K562 (cell line): ENCODE measurements around the gene PELI2. TPM values are rescaled to one million over a fixed set of nuclear protein-coding genes. Genes with fewer than 3 reads are reported as not detected.

Experiments used
- ATAC-seq: fragments of 200-7000 bp; cut with Tn5 transposase; 3 replicates; pipeline ENCODE4 v1.9.1; 2020; ENCODE audit warnings: moderate library complexity
- BruUV-seq: library from RNA; stranded (reverse); fragments of 400-500 nt; replicated peaks from 2 replicates; lab custom pipeline; 2021; lab: Mats Ljungman, UMichigan
- CTCF ChIA-PET: fragments of 300-600 bp; formaldehyde crosslinking; extraction: SDS; loops from one replicate; lab custom pipeline; 2021; ENCODE audit warnings: low intra/inter-chr PET ratio; lab: Yijun Ruan, JAX
- POLR2A ChIA-PET: fragments of 300-600, 350-650 bp; sonication (Branson Sonifier 250); formaldehyde crosslinking; extraction: SDS; loops from one replicate; lab custom pipeline; 2021; ENCODE audit warnings: antibody characterized with exemption, inconsistent platforms; lab: Yijun Ruan, JAX
- DNase-seq, 4 experiments: peaks; one replicate each; pipeline versions ENCODE4 v3.0.0 to v3.0.0-alpha.2; 2011 to 2018; ENCODE audit warnings: low spot score in 3 of 4, mixed read lengths in 3 of 4; ENCODE audit errors: extremely low read depth in 1 of 4
- FAIRE-seq: peaks from 2 replicates; lab custom pipeline; 2011; peaks lifted over from hg19 to GRCh38; lab: Jason Lieb, UNC
- H2AFZ ChIP-seq: 2 replicates; pipeline ENCODE4 v1.6.0; 2011; ENCODE audit warnings: low read depth, low read length, control low read depth, inconsistent platforms
- H3K27ac ChIP-seq: fragments of 200-600 bp; 3 replicates; pipeline ENCODE4 v1.8.0; 2011; ENCODE audit warnings: low read depth, mild to moderate bottlenecking, control low read depth, inconsistent platforms, low read length, moderate library complexity, mixed read lengths; ENCODE audit errors: extremely low read depth
- H3K27me3 ChIP-seq, 2 experiments: fragments of 300-600 bp in 1 of 2; 2 replicates in 1 of 2; 3 replicates in 1 of 2; pipeline versions ENCODE4 v1.6.0 to v1.8.0; 2011; ENCODE audit warnings: inconsistent platforms in 2 of 2, low read length in 2 of 2, mild to moderate bottlenecking in 1 of 2, mixed read lengths in 1 of 2, moderate library complexity in 1 of 2; ENCODE audit not compliant: control insufficient read depth in 2 of 2, insufficient read depth in 2 of 2
- H3K36me3 ChIP-seq: fragments of 300-600 bp; 3 replicates; pipeline ENCODE4 v1.8.0; 2011; ENCODE audit warnings: mild to moderate bottlenecking, low read length, inconsistent platforms; ENCODE audit not compliant: control insufficient read depth, insufficient read depth
- H3K4me1 ChIP-seq, 2 experiments: fragments of 200-600 bp in 1 of 2; replicated peaks in 1 of 2; 2 replicates in 1 of 2; 3 replicates in 1 of 2; pipeline versions ENCODE4 v1.5.1 to v1.8.0; 2011; ENCODE audit warnings: inconsistent platforms in 2 of 2, low read length in 2 of 2, mild to moderate bottlenecking in 1 of 2, mixed read lengths in 1 of 2, moderate library complexity in 1 of 2; ENCODE audit not compliant: control insufficient read depth in 2 of 2, insufficient read depth in 2 of 2
- H3K4me2 ChIP-seq: 2 replicates; pipeline ENCODE4 v1.6.1; 2011; ENCODE audit warnings: low read length, control low read depth, inconsistent platforms, mixed read lengths; ENCODE audit not compliant: insufficient read depth
- H3K4me3 ChIP-seq: fragments of 200-600 bp; sonication (generic), shearing (Covaris generic); 2 replicates; pipeline ENCODE4 v1.5.1; 2016; ENCODE audit warnings: control low read depth, inconsistent platforms
- H3K79me2 ChIP-seq: fragments of 200-600 bp; 3 replicates; pipeline ENCODE4 v1.8.0; 2011; ENCODE audit warnings: low read length, inconsistent platforms; ENCODE audit not compliant: control insufficient read depth, insufficient read depth
- H3K9ac ChIP-seq, 2 experiments: 2 replicates each; pipeline versions ENCODE4 v1.6.0 to v1.6.1; 2011; ENCODE audit warnings: low read depth in 2 of 2, low read length in 2 of 2, control low read depth in 1 of 2, inconsistent platforms in 1 of 2, mild to moderate bottlenecking in 1 of 2, mixed read lengths in 1 of 2; ENCODE audit not compliant: insufficient read depth in 1 of 2
- H3K9me1 ChIP-seq: one replicate; pipeline ENCODE4 v1.6.0; 2011; ENCODE audit warnings: inconsistent platforms, mild to moderate bottlenecking, low read length, moderate library complexity; ENCODE audit not compliant: control insufficient read depth, insufficient read depth
- H3K9me3 ChIP-seq: replicated peaks from 2 replicates; pipeline ENCODE4 v1.5.1; 2011; ENCODE audit warnings: low read depth, low read length, inconsistent platforms; ENCODE audit not compliant: control insufficient read depth, insufficient read depth
- H4K20me1 ChIP-seq: replicated peaks from 2 replicates; pipeline ENCODE4 v1.6.1; 2011; ENCODE audit warnings: low read length, inconsistent platforms, mixed read lengths; ENCODE audit not compliant: control insufficient read depth, insufficient read depth
- GTF3C2 ChIP-seq: IDR thresholded peaks from 3 replicates; pipeline ENCODE4 v1.6.1; 2011; ENCODE audit warnings: borderline replicate concordance, mild to moderate bottlenecking, moderate library complexity; ENCODE audit not compliant: insufficient read length; ENCODE audit errors: extremely low read depth
- RBM39 ChIP-seq: fragments of 200-400 bp; formaldehyde crosslinking; optimal IDR thresholded peaks from 2 replicates; pipeline ENCODE3; 2018; ENCODE audit warnings: low read depth, low read length
- ZKSCAN3 ChIP-seq: fragments of 250-450 bp; sonication (Bioruptor Pico); IDR thresholded peaks from 2 replicates; pipeline ENCODE4 v1.4.0; 2020
- WGBS: fragments of 100-300 bp; shearing (Covaris generic); methylation state at CpG from one replicate; pipeline ENCODE4 v1.1.6; 2016; ENCODE audit warnings: low coverage, mixed read lengths; ENCODE audit not compliant: insufficient coverage; ENCODE audit errors: missing lambda C conversion rate; 5-methylcytosine and 5-hydroxymethylcytosine counted together
- in situ Hi-C: fragments of 300-500 bp; cut with MboI; formaldehyde crosslinking; loops from 4 replicates; pipeline ENCODE4 v1.15.0; 2018; ENCODE audit warnings: inconsistent platforms, mixed read lengths
- intact Hi-C: fragments of 100-400 bp; cut with micrococcal nuclease; formaldehyde crosslinking; loops from 2 replicates; pipeline ENCODE4 v1.14.2; 2022
- polyA plus RNA-seq, 8 experiments: library from polyadenylated mRNA; depleted of rRNA in 4 of 8; stranded (reverse) in 5 of 8; unstranded in 3 of 8; fragments of >200 nt; fragmentation: Nextera tagmentation in 2 of 8; fragmentation: Illumina TruSeq in 1 of 8; extraction: Ambion mirVana in 2 of 8; extraction: Trizol in 1 of 8; gene quantifications; 2 replicates each; pipeline versions ENCODE4 v1.2.1 to v1.2.3, GENCODE V29; 2011 to 2014; ENCODE audit warnings: inconsistent platforms in 1 of 8, missing spikeins in 1 of 8
- total RNA-seq, 7 experiments: library from RNA; depleted of rRNA in 6 of 7; stranded (reverse); fragments of >200 nt in 6 of 7; fragmentation: Illumina TruSeq in 2 of 7; extraction: Trizol in 2 of 7; gene quantifications; 2 replicates each; pipeline versions ENCODE4 v1.2.1 to v1.2.3, GENCODE V29; 2011 to 2021; ENCODE audit warnings: low replicate concordance in 1 of 7
- TF ChIP-seq, protein P1 (sequence below): fragments of 250-450 bp; sonication (Bioruptor Pico); IDR thresholded peaks from 2 replicates; pipeline ENCODE4 v1.5.0; 2020; ENCODE audit warnings: mild to moderate bottlenecking, borderline replicate concordance
- TF ChIP-seq, protein P2 (sequence below): fragments of 450-650 bp; IDR thresholded peaks from 2 replicates; pipeline ENCODE4 v1.6.1; 2016; ENCODE audit warnings: low read depth

The PELI2 gene
- total and polyA plus RNA-seq, 9 of the 15 experiments (the other 6 are each of a cell fraction or from before 2014, with no cell fraction given) = 0.20 to 1.5 (median 0.44) TPM

DNA sequence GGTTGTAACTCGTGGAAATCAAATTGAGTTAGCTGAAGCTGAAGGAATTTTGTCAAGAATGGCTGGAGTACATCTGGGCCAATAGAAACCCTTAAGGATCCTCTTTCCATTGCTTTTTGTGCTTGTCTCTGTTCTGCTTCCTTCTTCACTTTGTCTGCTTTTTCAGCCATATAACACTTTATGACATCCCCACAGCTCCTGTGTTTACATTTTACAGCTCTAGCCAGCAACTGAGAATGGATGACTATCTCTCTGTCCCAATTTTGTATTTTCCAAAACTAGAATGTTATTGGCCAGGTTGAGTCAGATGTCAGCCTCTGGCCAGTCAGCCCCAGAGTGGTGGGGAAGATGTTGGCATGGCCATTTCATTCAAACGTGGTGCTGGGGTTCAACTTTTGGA lies 57.6 kb downstream of the PELI2 start (continued):
- TF ChIP-seq, protein P1, sequence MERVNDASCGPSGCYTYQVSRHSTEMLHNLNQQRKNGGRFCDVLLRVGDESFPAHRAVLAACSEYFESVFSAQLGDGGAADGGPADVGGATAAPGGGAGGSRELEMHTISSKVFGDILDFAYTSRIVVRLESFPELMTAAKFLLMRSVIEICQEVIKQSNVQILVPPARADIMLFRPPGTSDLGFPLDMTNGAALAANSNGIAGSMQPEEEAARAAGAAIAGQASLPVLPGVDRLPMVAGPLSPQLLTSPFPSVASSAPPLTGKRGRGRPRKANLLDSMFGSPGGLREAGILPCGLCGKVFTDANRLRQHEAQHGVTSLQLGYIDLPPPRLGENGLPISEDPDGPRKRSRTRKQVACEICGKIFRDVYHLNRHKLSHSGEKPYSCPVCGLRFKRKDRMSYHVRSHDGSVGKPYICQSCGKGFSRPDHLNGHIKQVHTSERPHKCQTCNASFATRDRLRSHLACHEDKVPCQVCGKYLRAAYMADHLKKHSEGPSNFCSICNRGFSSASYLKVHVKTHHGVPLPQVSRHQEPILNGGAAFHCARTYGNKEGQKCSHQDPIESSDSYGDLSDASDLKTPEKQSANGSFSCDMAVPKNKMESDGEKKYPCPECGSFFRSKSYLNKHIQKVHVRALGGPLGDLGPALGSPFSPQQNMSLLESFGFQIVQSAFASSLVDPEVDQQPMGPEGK (CRISPR knock-in tag) = no peak
- TF ChIP-seq RBM39 = no peak
- TF ChIP-seq ZKSCAN3 (CRISPR knock-in tag) = no peak

- in situ Hi-C loops = no loop called here
- no peak for FAIRE-seq
- TF ChIP-seq GTF3C2 = no peak
- TF ChIP-seq, protein P2, sequence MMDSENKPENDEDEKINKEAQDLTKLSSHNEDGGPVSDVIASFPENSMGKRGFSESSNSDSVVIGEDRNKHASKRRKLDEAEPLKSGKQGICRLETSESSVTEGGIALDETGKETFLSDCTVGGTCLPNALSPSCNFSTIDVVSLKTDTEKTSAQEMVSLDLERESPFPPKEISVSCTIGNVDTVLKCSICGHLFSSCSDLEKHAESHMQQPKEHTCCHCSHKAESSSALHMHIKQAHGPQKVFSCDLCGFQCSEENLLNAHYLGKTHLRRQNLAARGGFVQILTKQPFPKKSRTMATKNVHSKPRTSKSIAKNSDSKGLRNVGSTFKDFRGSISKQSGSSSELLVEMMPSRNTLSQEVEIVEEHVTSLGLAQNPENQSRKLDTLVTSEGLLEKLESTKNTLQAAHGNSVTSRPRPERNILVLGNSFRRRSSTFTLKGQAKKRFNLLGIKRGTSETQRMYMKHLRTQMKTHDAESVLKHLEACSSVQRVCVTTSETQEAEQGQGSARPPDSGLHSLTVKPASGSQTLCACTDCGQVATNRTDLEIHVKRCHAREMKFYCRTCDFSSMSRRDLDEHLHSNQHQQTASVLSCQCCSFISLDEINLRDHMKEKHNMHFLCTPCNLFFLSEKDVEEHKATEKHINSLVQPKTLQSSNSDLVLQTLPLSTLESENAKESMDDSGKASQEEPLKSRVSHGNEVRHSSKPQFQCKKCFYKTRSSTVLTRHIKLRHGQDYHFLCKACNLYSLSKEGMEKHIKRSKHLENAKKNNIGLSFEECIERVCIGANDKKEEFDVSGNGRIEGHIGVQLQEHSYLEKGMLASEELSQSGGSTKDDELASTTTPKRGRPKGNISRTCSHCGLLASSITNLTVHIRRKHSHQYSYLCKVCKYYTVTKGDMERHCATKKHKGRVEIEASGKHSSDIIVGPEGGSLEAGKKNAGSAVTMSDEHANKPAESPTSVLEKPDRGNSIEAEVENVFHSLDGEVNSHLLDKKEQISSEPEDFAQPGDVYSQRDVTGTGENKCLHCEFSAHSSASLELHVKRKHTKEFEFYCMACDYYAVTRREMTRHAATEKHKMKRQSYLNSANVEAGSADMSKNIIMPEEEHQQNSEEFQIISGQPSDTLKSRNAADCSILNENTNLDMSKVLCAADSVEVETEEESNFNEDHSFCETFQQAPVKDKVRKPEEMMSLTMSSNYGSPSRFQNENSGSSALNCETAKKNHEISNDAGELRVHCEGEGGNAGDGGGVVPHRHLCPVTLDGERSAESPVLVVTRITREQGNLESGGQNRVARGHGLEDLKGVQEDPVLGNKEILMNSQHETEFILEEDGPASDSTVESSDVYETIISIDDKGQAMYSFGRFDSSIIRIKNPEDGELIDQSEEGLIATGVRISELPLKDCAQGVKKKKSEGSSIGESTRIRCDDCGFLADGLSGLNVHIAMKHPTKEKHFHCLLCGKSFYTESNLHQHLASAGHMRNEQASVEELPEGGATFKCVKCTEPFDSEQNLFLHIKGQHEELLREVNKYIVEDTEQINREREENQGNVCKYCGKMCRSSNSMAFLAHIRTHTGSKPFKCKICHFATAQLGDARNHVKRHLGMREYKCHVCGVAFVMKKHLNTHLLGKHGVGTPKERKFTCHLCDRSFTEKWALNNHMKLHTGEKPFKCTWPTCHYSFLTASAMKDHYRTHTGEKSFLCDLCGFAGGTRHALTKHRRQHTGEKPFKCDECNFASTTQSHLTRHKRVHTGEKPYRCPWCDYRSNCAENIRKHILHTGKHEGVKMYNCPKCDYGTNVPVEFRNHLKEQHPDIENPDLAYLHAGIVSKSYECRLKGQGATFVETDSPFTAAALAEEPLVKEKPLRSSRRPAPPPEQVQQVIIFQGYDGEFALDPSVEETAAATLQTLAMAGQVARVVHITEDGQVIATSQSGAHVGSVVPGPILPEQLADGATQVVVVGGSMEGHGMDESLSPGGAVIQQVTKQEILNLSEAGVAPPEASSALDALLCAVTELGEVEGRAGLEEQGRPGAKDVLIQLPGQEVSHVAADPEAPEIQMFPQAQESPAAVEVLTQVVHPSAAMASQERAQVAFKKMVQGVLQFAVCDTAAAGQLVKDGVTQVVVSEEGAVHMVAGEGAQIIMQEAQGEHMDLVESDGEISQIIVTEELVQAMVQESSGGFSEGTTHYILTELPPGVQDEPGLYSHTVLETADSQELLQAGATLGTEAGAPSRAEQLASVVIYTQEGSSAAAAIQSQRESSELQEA = peak; percentile 83
Measured at GRCh38 chr14:56176530-56176929, 58.3 kb downstream of the PELI2 start.

More at GRCh38 chr14:56176530-56176929, 58.3 kb downstream of the PELI2 start:
- intact Hi-C loops = no loop called here
- H3K4me1 ChIP-seq = peaks cover 0 to 16% of the 10 kb centered on the region in 2 experiments; a peak in 4 of 5 replicates
- no peaks in the 10 kb centered on the region for H3K9me3 ChIP-seq
- no peak overlapping the region for H3K4me2 ChIP-seq
- H3K36me3 ChIP-seq = no peaks in the 10 kb centered on the region
- H4K20me1 ChIP-seq = no peaks in the 10 kb centered on the region
- no peak overlapping the region for H3K27ac ChIP-seq
- ChIA-PET CTCF (no interaction called here), POLR2A (no interaction called here)
- H3K4me3 ChIP-seq = no peak overlapping the region
- BruUV-seq = no TSS peak
- 20% methylated on average over 3 of the region's 3 CpGs for WGBS
- H3K9me1 ChIP-seq = no peaks in the 10 kb centered on the region
- no peak overlapping the region for H3K9ac ChIP-seq
- no peaks in the 10 kb centered on the region for H3K27me3 ChIP-seq
- H3K79me2 ChIP-seq = no peaks in the 10 kb centered on the region
- no peak overlapping the region for H2AFZ ChIP-seq
- ATAC-seq = no peak
- no peak for DNase-seq
